CD4-positive, alpha-beta T cell treated with Interleukin-4 for 1 hour (primary cell): ENCODE results near the gene PXMP4.

Experiments
- DNase-seq, 2 donors: peaks; one replicate each; pipeline ENCODE4 v3.0.0-alpha.2; 2020 to 2022

The PXMP4 gene

GRCh38 chr20:33653218-33653899 lies 66.8 kb downstream of the PXMP4 start:
- peak; percentile 47 to 52 for DNase-seq
